H1 (cell line): Measurements from ENCODE around the gene SCN10A. TPM values are rescaled to one million over a fixed set of nuclear protein-coding genes. Genes with fewer than 3 reads are reported as not detected.

ENCODE experiments used
- CTCF ChIA-PET: fragments of 300-600 bp; sonication (Branson Sonifier 250); formaldehyde crosslinking; loops from one replicate; lab custom pipeline; 2021; ENCODE audit not compliant: partially characterized antibody; lab: Charles Lee
- POLR2A ChIA-PET: fragments of 300-600 bp; sonication (Branson Sonifier 250); formaldehyde crosslinking; loops from one replicate; lab custom pipeline; 2021; ENCODE audit warnings: inconsistent platforms; ENCODE audit not compliant: partially characterized antibody; lab: Charles Lee
- DNase-seq, 2 experiments: peaks; one replicate each; pipeline versions ENCODE4 v3.0.0 to v3.0.0-alpha.2; 2010 to 2022; ENCODE audit warnings: low spot score in 2 of 2, low read depth in 1 of 2, mixed read lengths in 1 of 2
- FAIRE-seq: peaks from 2 replicates; lab custom pipeline; 2011; peaks lifted over from hg19 to GRCh38; lab: Jason Lieb, UNC
- H2AFZ ChIP-seq: 2 replicates; pipeline ENCODE4 v1.8.1; 2012; ENCODE audit warnings: low read length, inconsistent platforms
- H2AK5ac ChIP-seq: 2 replicates; pipeline ENCODE4 v1.6.1; 2013; ENCODE audit warnings: low read depth, low read length
- H2BK120ac ChIP-seq: replicated peaks from 2 replicates; pipeline ENCODE3; 2013; ENCODE audit warnings: low read depth, low read length, inconsistent platforms
- H2BK12ac ChIP-seq: 2 replicates; pipeline ENCODE4 v1.6.1; 2013; ENCODE audit warnings: low read depth, low read length
- H2BK15ac ChIP-seq: 2 replicates; pipeline ENCODE4 v1.6.1; 2013; ENCODE audit warnings: low read length
- H2BK20ac ChIP-seq: 2 replicates; pipeline ENCODE4 v1.6.1; 2013; ENCODE audit warnings: low read length
- H2BK5ac ChIP-seq: 2 replicates; pipeline ENCODE4 v1.6.1; 2013; ENCODE audit warnings: low read depth, low read length
- H3K14ac ChIP-seq: 2 replicates; pipeline ENCODE4 v1.6.1; 2013; ENCODE audit warnings: inconsistent platforms; ENCODE audit not compliant: insufficient read length
- H3K18ac ChIP-seq: 2 replicates; pipeline ENCODE4 v1.6.1; 2013; ENCODE audit warnings: low read length; ENCODE audit errors: extremely low read depth
- H3K23ac ChIP-seq: 2 replicates; pipeline ENCODE4 v1.6.1; 2013; ENCODE audit warnings: inconsistent platforms; ENCODE audit not compliant: insufficient read length
- H3K23me2 ChIP-seq: 2 replicates; pipeline ENCODE4 v1.6.1; 2013; ENCODE audit warnings: low read depth, low read length
- H3K27ac ChIP-seq: 2 replicates; pipeline ENCODE4 v1.6.1; 2011; ENCODE audit warnings: low read depth, low read length, inconsistent platforms
- H3K27me3 ChIP-seq, 4 experiments: replicated peaks in 1 of 4; 1 replicate in 1 of 4; 2 replicates in 3 of 4; pipeline versions ENCODE4 v1.6.1 to v1.8.1; 2011 to 2013; ENCODE audit warnings: low read length in 3 of 4, mild to moderate bottlenecking in 3 of 4, inconsistent platforms in 2 of 4, mixed read lengths in 2 of 4, moderate library complexity in 1 of 4; ENCODE audit not compliant: control insufficient read depth in 3 of 4, insufficient read depth in 3 of 4; ENCODE audit errors: extremely low read depth in 1 of 4
- H3K36me3 ChIP-seq, 4 experiments: 2 replicates each; pipeline versions ENCODE4 v1.6.1 to v1.8.1; 2011 to 2013; ENCODE audit warnings: mild to moderate bottlenecking in 4 of 4, low read length in 3 of 4, moderate library complexity in 2 of 4, control low read depth in 1 of 4, inconsistent platforms in 1 of 4; ENCODE audit not compliant: insufficient read depth in 4 of 4, control insufficient read depth in 2 of 4
- H3K4ac ChIP-seq: replicated peaks from 2 replicates; pipeline ENCODE3; 2013; ENCODE audit warnings: low read length, low read depth, mixed read lengths, inconsistent platforms; ENCODE audit not compliant: insufficient read length
- H3K4me1 ChIP-seq, 4 experiments: replicated peaks in 1 of 4; 1 replicate in 1 of 4; 2 replicates in 3 of 4; pipeline versions ENCODE4 v1.6.1 to v1.8.1; 2011 to 2013; ENCODE audit warnings: low read length in 3 of 4, inconsistent platforms in 2 of 4, mixed read lengths in 1 of 4; ENCODE audit not compliant: insufficient read depth in 4 of 4, control insufficient read depth in 3 of 4
- H3K4me2 ChIP-seq, 2 experiments: 2 replicates each; pipeline versions ENCODE4 v1.6.1 to v1.8.1; 2011 to 2013; ENCODE audit warnings: low read depth in 2 of 2, low read length in 2 of 2, control low read depth in 1 of 2, inconsistent platforms in 1 of 2, mild to moderate bottlenecking in 1 of 2; ENCODE audit not compliant: insufficient read depth in 1 of 2
- H3K4me3 ChIP-seq, 4 experiments: fragments of 200-600, 300-600 bp in 1 of 4; sonication (generic), shearing (Covaris generic), sonication (Bioruptor Twin) in 1 of 4; 2 replicates each; pipeline versions ENCODE4 v1.5.1 to v1.8.1; 2011 to 2016; ENCODE audit warnings: low read length in 4 of 4, low read depth in 3 of 4, control low read depth in 2 of 4, inconsistent platforms in 2 of 4, mild to moderate bottlenecking in 2 of 4, mixed read lengths in 1 of 4, moderate library complexity in 1 of 4; ENCODE audit not compliant: insufficient read depth in 2 of 4; ENCODE audit errors: extremely low read depth in 1 of 4
- H3K56ac ChIP-seq: replicated peaks from 2 replicates; pipeline ENCODE3; 2013; ENCODE audit warnings: low read depth, mild to moderate bottlenecking, mixed read lengths, low read length, inconsistent platforms; ENCODE audit not compliant: insufficient read length
- H3K79me1 ChIP-seq: 2 replicates; pipeline ENCODE4 v1.6.1; 2013; ENCODE audit warnings: low read depth, low read length, control low read depth
- H3K79me2 ChIP-seq, 2 experiments: 2 replicates each; pipeline versions ENCODE4 v1.6.1 to v1.8.1; 2012 to 2013; ENCODE audit warnings: low read length in 2 of 2, mild to moderate bottlenecking in 2 of 2, inconsistent platforms in 1 of 2; ENCODE audit not compliant: insufficient read depth in 2 of 2, control insufficient read depth in 1 of 2
- H3K9ac ChIP-seq, 4 experiments: replicated peaks in 1 of 4; 1 replicate in 1 of 4; 2 replicates in 3 of 4; pipeline versions ENCODE4 v1.6.1 to v1.8.1; 2011 to 2013; ENCODE audit warnings: low read depth in 3 of 4, low read length in 3 of 4, control low read depth in 2 of 4, mild to moderate bottlenecking in 2 of 4, moderate library complexity in 2 of 4, inconsistent platforms in 1 of 4; ENCODE audit errors: extremely low read depth in 1 of 4
- H3K9me3 ChIP-seq, 2 experiments: 2 replicates each; pipeline versions ENCODE4 v1.6.1 to v1.8.1; 2012 to 2013; ENCODE audit warnings: mild to moderate bottlenecking in 2 of 2, moderate library complexity in 2 of 2, control low read depth in 1 of 2, inconsistent platforms in 1 of 2, low read depth in 1 of 2, low read length in 1 of 2, mixed read lengths in 1 of 2; ENCODE audit not compliant: insufficient read depth in 2 of 2
- H4K20me1 ChIP-seq, 2 experiments: replicated peaks in 1 of 2; 2 replicates each; pipeline versions ENCODE3 to v1.8.1; 2011 to 2013; ENCODE audit warnings: inconsistent platforms in 2 of 2, low read length in 2 of 2, mild to moderate bottlenecking in 1 of 2; ENCODE audit not compliant: insufficient read depth in 2 of 2, control insufficient read depth in 1 of 2
- H4K5ac ChIP-seq: 2 replicates; pipeline ENCODE4 v1.6.1; 2013; ENCODE audit warnings: low read length, low read depth, mixed read lengths, inconsistent platforms; ENCODE audit not compliant: insufficient read length
- H4K8ac ChIP-seq: 2 replicates; pipeline ENCODE4 v1.8.0; 2013; ENCODE audit warnings: mild to moderate bottlenecking, moderate library complexity, low read length, inconsistent platforms; ENCODE audit not compliant: insufficient read depth; ENCODE audit errors: extremely low read depth
- H4K91ac ChIP-seq: replicated peaks from 2 replicates; pipeline ENCODE3; 2013; ENCODE audit warnings: low read length, mixed read lengths, inconsistent platforms; ENCODE audit not compliant: insufficient read length
- CBX5 ChIP-seq: fragments of 300-800, 300-1000 bp; sonication (generic); IDR thresholded peaks from 2 replicates; pipeline ENCODE4 v1.7.1; 2016; ENCODE audit warnings: antibody characterized with exemption, low read length, low read depth
- FOSL1 ChIP-seq: IDR thresholded peaks from 2 replicates; pipeline ENCODE4 v1.6.1; 2011; ENCODE audit warnings: mild to moderate bottlenecking, low read depth, low read length, moderate library complexity; ENCODE audit not compliant: insufficient read depth
- GTF2F1 ChIP-seq: IDR thresholded peaks from 2 replicates; pipeline ENCODE4 v1.6.1; 2012; ENCODE audit warnings: low read depth, low read length, improper control_type of control experiment, borderline replicate concordance
- JUN ChIP-seq: IDR thresholded peaks from 2 replicates; pipeline ENCODE4 v1.6.1; 2011; ENCODE audit warnings: low read depth, mild to moderate bottlenecking, improper control_type of control experiment, low read length
- JUND ChIP-seq: IDR thresholded peaks from 2 replicates; pipeline ENCODE4 v1.6.1; 2011; ENCODE audit warnings: mild to moderate bottlenecking, improper control_type of control experiment, low read length
- NANOG ChIP-seq: IDR thresholded peaks from 2 replicates; pipeline ENCODE4 v1.6.1; 2011; ENCODE audit warnings: low read length, low read depth, mild to moderate bottlenecking, inconsistent platforms; ENCODE audit not compliant: insufficient read depth, poor library complexity, severe bottlenecking
- RNF2 ChIP-seq: fragments of 200-900, 300-1000 bp; sonication (generic); IDR thresholded peaks from 2 replicates; pipeline ENCODE4 v1.7.1; 2016; ENCODE audit warnings: borderline replicate concordance, low read depth, mild to moderate bottlenecking, antibody characterized with exemption, low read length; ENCODE audit not compliant: poor library complexity, severe bottlenecking; ENCODE audit errors: missing control alignments
- SIRT6 ChIP-seq: IDR thresholded peaks from one replicate; pipeline ENCODE4 v1.7.1; 2012; ENCODE audit warnings: low read length, inconsistent platforms
- SP1 ChIP-seq: IDR thresholded peaks from 2 replicates; pipeline ENCODE4 v1.6.1; 2011; ENCODE audit warnings: low read depth, low read length
- SUZ12 ChIP-seq: fragments of 200-600 bp; sonication (generic); IDR thresholded peaks from 2 replicates; pipeline ENCODE4 v1.6.1; 2012; ENCODE audit warnings: mild to moderate bottlenecking, inconsistent platforms, low read length, moderate library complexity, mixed read lengths
- WGBS, 2 experiments: shearing (Covaris generic) in 1 of 2; methylation state at CpG; one replicate each; pipeline versions ENCODE4 v1.1.6 to v1.1.7; 2013 to 2015; ENCODE audit warnings: low lambda C conversion rate in 2 of 2, mixed read lengths in 2 of 2, inconsistent platforms in 1 of 2, low coverage in 1 of 2, missing lambda C conversion rate in 1 of 2; ENCODE audit not compliant: insufficient replicate concordance in 2 of 2, insufficient coverage in 1 of 2, insufficient read length in 1 of 2; ENCODE audit errors: extremely low coverage in 1 of 2, missing lambda C conversion rate in 1 of 2; 5-methylcytosine and 5-hydroxymethylcytosine counted together
- polyA plus RNA-seq, 7 experiments: library from polyadenylated mRNA; depleted of rRNA in 3 of 7; stranded (reverse) in 5 of 7; unstranded in 2 of 7; fragments of >200 nt in 5 of 7; fragments of 200-250 nt in 2 of 7; gene quantifications; 1 replicate in 5 of 7; 2 replicates in 1 of 7; 4 replicates in 1 of 7; pipeline versions ENCODE4 v1.2.1 to v1.2.3, GENCODE V29; 2011 to 2013; ENCODE audit warnings: missing spikeins in 2 of 7, mixed read lengths in 2 of 7
- total RNA-seq: library from RNA; stranded (reverse); fragmentation: NEBNext Ultra II Directional; extraction: Animal tissue kit (Norgen Biotek cat#: 25700); gene quantifications from 2 replicates; pipeline ENCODE4 v1.2.1, GENCODE V29; 2021
- TF ChIP-seq, protein P1 (sequence below), 3 experiments: IDR thresholded peaks; 1 replicate in 2 of 3; 2 replicates in 1 of 3; pipeline versions ENCODE4 v1.5.1 to v1.6.1; 2011; ENCODE audit warnings: low read length in 3 of 3, mild to moderate bottlenecking in 3 of 3, inconsistent platforms in 2 of 3, low read depth in 1 of 3, moderate library complexity in 1 of 3; ENCODE audit not compliant: insufficient read depth in 1 of 3; ENCODE audit errors: control extremely low read depth in 1 of 3

SCN10A gene
- total and polyA plus RNA-seq, 2 of the 8 experiments (the other 6 are each of a cell fraction or from before 2014, with no cell fraction given): not detected

DNA sequence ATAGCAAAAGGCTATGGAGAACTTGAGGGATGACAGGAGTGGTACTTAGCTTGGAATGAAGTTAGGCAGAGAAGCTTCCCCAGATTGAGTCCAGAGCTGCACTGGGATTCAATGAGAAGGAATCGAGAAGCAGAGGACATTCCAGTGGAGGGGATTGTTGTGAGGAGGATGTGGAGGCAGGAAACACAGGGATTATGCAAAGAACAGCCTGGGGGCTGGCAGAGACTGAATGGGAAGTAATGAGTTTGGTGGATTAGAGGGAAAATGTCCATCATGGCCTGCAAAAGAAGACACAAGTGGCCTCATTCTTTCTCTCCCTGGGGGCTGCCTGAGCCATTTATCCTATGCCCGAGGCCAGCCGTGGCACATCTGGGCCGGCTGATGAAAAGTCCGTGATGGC is 20.5 kb upstream of the SCN10A start:
- Histone ChIP-seq H3K27me3 (no peaks in the 10 kb centered on the region; a peak in 1 of 7 replicates), H2BK20ac (no peak overlapping the region), H3K9me3 (no peaks in the 10 kb centered on the region), H3K23me2 (no peaks in the 10 kb centered on the region), H3K79me1 (no peaks in the 10 kb centered on the region), H3K27ac (no peak overlapping the region), H4K8ac (no peak overlapping the region), H3K14ac (no peak overlapping the region), H2AFZ (no peak overlapping the region), H3K79me2 (no peaks in the 10 kb centered on the region), H3K4ac (no peak overlapping the region), H4K20me1 (no peaks in the 10 kb centered on the region), H2BK12ac (0 out of 2 replicates have a peak overlapping the region, but pooled peaks have one; percentile 7), H4K91ac (no peak overlapping the region), H3K4me1 (peaks cover 4 to 17% (median 7%) of the 10 kb centered on the region in 4 experiments; a peak in 6 of 7 replicates), H4K5ac (no peak overlapping the region), H2BK5ac (peak overlapping the region; percentile 48; the same call in 1 of the 2 replicates), H3K4me3 (no peak overlapping the region), H2BK15ac (no peak overlapping the region), H3K9ac (no peak overlapping the region), H3K4me2 (no peak overlapping the region), H3K56ac (no peak overlapping the region), H3K23ac (no peak overlapping the region), H2BK120ac (no peak overlapping the region), H3K36me3 (no peaks in the 10 kb centered on the region), H2AK5ac (no peak overlapping the region), H3K18ac (no peak overlapping the region)
- CTCF ChIA-PET: interaction anchor here (2.5 kb wide), 1 partner anchor 13 kb away, joined by 9 read pairs; no protein-coding TSS in a partner anchor
- POLR2A ChIA-PET: no interaction called here
- FAIRE-seq: no peak
- DNase-seq: no peak
- WGBS, 2 experiments: 84% methylated on average over 5 of the region's 5 CpGs; no CpG with 5 or more reads in 1 of the 2 experiments
- TF ChIP-seq, protein P1, sequence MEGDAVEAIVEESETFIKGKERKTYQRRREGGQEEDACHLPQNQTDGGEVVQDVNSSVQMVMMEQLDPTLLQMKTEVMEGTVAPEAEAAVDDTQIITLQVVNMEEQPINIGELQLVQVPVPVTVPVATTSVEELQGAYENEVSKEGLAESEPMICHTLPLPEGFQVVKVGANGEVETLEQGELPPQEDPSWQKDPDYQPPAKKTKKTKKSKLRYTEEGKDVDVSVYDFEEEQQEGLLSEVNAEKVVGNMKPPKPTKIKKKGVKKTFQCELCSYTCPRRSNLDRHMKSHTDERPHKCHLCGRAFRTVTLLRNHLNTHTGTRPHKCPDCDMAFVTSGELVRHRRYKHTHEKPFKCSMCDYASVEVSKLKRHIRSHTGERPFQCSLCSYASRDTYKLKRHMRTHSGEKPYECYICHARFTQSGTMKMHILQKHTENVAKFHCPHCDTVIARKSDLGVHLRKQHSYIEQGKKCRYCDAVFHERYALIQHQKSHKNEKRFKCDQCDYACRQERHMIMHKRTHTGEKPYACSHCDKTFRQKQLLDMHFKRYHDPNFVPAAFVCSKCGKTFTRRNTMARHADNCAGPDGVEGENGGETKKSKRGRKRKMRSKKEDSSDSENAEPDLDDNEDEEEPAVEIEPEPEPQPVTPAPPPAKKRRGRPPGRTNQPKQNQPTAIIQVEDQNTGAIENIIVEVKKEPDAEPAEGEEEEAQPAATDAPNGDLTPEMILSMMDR (IDR thresholded peaks at IDR 0.05; ENCODE audit: control extremely low read depth in 1 of 3, insufficient read depth in 1 of 3, low read depth in 1 of 3, low read length in 3 of 3): no peak
- no peak for TF ChIP-seq GTF2F1
- no peak for TF ChIP-seq CBX5
- TF ChIP-seq JUND: no peak
- no peak for TF ChIP-seq SP1
- TF ChIP-seq JUN: no peak
- TF ChIP-seq SUZ12: no peak
- TF ChIP-seq RNF2: no peak
- no peak for TF ChIP-seq FOSL1
- TF ChIP-seq SIRT6: no peak
- no peak for TF ChIP-seq NANOG
